ENCODE results near the gene NBEA.
A peak's percentile ranks its signal among the peaks of the same experiment; 100 is the strongest.
"Not testable (repeated sequence)": the region's sequence is repeated elsewhere in the genome, so short reads cannot be mapped to it uniquely, and the experiment has no call there.

The NBEA gene, protein sequence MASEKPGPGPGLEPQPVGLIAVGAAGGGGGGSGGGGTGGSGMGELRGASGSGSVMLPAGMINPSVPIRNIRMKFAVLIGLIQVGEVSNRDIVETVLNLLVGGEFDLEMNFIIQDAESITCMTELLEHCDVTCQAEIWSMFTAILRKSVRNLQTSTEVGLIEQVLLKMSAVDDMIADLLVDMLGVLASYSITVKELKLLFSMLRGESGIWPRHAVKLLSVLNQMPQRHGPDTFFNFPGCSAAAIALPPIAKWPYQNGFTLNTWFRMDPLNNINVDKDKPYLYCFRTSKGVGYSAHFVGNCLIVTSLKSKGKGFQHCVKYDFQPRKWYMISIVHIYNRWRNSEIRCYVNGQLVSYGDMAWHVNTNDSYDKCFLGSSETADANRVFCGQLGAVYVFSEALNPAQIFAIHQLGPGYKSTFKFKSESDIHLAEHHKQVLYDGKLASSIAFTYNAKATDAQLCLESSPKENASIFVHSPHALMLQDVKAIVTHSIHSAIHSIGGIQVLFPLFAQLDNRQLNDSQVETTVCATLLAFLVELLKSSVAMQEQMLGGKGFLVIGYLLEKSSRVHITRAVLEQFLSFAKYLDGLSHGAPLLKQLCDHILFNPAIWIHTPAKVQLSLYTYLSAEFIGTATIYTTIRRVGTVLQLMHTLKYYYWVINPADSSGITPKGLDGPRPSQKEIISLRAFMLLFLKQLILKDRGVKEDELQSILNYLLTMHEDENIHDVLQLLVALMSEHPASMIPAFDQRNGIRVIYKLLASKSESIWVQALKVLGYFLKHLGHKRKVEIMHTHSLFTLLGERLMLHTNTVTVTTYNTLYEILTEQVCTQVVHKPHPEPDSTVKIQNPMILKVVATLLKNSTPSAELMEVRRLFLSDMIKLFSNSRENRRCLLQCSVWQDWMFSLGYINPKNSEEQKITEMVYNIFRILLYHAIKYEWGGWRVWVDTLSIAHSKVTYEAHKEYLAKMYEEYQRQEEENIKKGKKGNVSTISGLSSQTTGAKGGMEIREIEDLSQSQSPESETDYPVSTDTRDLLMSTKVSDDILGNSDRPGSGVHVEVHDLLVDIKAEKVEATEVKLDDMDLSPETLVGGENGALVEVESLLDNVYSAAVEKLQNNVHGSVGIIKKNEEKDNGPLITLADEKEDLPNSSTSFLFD (N-terminal part only)

DNA sequence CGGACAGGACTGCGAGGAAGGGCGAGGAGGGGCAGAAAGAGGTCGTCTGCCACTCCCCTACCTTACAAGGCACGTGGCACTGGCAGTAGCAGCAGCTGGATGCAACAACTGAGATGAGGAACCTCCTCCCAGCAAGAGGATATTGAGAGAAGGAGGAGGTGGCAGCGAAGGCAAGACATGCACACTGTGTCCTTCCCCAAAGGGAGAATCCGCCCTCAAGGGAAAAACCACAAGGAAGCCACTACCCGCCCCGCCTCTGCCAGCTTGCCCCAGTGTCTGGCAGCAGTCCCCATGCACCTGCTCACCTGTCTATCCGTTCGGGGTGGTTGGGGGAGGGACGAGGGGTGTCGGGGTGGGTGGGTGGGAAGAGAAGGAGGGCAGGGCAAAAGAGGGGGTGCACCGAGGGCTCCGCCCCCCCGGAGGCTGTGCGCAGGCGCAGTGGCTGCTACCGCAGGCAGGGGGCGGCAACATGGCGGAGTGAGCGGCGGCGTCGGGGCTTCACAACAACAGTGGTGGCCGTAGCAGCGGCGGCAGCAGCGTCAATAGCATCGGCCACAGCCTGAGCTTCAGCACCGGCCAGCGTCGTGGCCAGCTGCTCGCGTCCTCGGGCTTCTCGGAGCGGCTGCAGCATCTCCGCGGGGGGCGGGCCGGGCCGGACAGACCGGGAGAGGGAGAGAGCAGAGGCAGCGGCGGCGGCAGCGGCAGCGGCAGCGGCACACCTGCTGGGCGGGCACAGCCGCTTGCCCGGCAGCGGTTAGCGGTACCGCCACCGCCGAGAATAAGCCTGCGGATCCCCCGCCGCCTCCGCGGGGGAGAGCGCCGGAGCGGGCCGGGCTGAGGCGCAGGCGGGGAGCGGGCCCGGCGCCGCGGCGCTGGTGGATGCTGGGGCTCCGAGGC is at the start of gene NBEA:
TSS of gene NBEA (plus strand) at position 436 of the 897 bp plus-strand sequence. CDS start 551 bp downstream, outside the sequence.
- peak; percentile 86 for DNase-seq (ENCODE audit: low spot score)

DNA sequence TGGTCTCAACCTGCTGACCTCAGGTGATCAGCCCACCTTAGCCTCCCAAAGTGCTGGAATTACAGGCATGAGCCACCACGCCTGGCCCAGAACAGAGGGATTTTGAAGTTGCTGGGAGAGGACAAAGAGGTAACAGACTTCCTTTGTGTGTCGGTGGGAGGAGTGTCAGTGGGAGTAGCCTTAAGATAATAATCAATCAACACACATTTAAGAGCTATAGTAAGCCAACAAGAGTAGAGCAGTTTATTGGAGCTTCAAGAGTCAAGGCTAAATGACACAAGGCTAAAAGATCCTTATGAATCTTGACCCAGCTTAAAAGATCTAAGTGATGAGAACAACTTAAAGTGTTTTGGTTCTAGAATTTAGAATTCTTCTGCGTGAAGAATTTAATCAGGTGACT is 47.3 kb upstream of the NBEA start:
- no peak for DNase-seq (ENCODE audit: low spot score)

DNA sequence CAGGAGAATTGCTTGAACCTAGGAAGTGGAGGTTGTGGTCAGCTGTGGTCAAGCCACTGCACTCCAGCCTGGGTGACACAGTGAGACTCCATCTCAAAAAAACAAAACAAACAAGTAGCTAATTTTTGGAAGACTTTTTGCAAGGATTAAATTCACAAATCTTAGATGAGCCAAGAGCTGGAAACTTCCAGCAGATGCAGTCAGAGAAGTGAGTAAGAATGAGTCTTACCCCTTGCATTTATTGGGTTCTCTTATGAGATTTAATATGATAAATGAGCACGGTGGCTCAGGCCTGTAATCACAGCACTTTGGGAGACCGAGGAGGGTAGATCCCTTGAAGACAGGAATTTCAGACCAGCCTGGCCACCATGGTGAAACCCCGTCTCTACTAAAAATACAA is 44.9 kb upstream of the NBEA start:
- DNase-seq (ENCODE audit: low spot score): no peak

DNA sequence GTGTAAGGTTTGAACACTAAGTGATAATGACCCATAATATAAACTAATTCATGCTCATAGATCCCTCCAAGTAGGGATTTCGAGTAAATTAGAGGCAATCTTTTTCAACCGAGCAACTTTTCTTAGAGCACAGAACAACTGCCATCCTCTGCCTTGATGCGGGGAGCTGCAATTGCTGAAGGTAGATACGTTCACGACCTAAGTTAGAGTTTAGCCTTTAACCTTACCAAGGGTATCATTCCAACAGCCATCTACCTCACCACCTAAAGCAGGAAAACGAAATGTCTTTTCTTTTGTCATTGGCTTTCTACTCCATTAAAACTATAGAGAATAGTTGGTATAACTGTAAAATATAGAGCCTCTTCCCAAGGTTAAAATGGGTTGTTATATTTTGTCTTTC is 42.2 kb upstream of the NBEA start:
- no peak for DNase-seq (ENCODE audit: low spot score)

DNA sequence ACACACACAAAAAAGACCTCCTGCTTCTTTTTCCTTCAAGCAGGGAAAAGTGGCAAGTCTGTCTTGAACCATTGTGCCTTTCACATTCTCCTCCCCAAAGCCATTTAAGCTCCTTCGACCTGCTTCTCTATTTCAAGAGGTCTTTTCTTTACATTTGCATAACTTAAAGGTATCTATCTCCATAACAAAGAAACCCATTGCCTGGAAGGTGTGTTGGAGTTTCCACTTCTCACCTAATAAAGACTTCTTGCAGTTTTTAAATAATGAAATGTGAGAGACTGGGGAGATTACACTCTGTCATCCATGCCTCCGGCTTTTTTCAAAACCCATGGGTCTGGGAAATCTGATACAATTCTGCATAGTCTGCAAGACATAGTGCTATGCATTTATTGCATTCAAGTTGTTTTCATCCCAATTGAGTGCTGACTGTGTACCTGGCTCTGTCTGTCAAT is 41.8 kb upstream of the NBEA start:
- no peak for DNase-seq (ENCODE audit: low spot score)

DNA sequence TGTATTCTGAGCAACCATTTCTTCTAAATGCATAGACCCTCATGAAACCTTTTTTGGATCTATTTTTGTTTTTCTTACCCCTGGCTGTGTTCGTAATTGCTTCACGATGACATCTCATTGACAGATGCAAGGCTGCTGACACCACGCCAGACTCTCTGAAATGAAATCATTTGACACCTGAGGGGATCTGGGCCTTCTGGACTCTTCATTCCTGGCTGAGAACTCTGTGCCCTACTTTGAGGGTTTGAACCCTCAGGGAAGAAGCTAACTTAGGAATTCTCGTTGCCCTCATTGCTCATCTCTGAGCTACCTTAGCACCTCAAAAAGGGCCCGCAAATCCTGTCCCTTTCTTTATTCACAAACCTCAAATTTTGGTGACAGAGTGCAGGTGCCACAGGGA is 40.5 kb upstream of the NBEA start:
- no peak for DNase-seq (ENCODE audit: low spot score)

DNA sequence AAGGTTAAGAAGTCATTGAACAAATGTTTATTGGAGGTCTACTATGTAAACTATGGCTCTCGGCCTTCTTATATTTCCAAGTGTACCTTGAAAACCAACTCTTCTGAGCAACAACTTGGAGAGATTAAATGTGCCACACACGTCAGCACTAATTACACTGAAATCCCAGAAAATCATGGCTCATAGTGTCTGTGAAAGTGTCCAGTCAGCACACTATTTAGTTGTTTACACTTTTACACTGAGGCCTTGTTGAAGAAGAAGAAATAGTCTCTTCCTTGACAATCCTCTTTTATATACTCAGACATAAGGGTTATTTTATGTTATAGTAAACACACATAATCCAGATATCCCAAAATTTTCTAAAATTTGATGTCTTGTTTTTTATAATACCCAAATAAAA is 30.9 kb upstream of the NBEA start:
- DNase-seq (ENCODE audit: low spot score): no peak

DNA sequence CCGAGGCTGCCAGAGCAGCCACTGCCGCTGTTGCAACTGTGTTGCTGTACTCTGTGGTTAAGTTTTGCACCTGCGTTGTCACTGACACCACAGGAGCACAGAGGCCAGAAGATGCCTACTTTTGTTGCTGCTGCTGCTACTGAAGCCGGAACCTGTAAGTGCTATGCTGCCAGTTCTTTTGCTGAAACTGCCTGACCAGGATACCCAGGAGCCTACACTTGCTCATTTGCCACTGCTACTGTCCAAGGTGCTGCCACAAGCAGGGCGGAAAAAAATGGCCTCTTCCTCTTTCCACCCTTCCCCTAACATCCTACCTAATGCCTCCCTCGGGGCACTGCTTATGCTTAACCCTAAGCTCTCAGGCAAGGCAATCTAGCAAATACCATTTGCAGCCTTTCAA is 29.0 kb upstream of the NBEA start:
- DNase-seq (ENCODE audit: low spot score): no peak

DNA sequence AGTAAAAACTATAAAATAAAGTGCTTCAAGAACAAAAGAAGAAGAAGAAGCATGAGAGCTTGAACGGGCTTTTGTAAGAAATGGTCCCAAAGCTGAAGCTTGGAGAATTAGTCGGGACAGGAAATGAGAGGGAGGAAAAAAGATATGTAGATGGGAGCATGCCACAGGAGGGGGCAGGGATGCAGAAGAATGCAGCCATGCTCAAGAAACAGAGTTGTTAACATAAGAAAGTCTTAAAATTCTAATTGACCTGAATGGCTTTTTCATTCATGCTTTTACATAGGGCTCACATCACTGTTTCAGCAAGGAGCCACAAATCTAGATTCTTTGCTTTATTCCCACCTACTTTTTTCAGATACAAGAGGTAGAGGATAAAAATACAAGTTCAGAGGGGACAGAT is 27.7 kb upstream of the NBEA start:
- no peak for DNase-seq (ENCODE audit: low spot score)

DNA sequence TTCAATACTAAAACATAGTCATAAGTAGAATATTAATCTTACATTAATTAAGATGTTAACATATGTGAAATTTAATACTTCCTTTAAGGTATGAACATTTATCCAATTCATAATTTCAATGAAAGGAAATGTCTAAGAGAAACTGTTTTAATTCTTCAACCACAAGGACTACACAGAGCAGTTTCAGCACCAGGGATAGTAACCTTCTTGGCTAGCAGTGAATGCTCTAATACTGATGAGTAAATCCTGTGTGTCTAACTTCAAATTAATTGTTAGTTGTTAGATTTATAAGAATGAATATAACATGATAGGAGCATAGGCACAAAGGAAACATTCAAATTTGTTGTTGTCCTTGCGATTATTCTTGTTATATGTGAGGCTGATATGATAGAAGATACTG is 15.6 kb upstream of the NBEA start:
- DNase-seq (ENCODE audit: low spot score): no peak

DNA sequence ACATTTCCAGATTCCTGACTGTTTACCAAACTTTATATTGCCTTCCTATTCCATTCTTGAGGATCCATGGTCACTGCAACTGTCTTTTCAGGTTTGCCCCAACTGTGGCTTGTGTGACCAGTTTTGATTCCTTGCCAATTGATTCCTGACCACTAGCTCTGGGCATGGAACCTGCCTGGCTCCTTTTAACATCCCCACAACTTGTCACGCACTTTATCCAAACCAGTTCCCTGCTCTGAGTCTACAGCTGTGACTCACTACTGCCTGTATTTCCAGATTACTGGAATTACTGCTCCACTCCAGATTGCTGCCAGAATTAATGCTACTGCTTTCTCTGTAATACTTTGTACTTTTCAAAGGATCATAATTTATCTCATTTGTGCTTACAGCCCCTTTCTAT is 13.4 kb upstream of the NBEA start:
- not testable (repeated sequence) for DNase-seq (ENCODE audit: low spot score)

DNA sequence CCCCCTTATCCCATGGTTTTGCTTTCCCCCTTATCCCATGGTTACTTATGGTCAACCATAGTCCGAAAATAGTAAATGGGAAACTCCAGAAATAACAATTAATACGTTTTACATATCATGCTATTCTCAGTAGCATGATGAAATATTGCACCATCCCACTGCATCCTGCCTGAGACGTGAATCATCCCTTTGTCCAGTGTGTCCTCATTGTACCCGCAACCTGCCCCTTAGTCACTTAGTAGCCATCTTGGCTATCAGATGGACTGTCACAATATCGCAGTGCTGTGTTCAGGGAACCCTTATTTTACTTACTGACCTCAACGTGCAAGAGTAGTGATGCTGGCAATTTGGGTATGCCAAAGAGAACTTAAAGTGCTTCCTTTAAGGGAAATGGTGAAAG is 10.5 kb upstream of the NBEA start:
- no peak for DNase-seq (ENCODE audit: low spot score)

DNA sequence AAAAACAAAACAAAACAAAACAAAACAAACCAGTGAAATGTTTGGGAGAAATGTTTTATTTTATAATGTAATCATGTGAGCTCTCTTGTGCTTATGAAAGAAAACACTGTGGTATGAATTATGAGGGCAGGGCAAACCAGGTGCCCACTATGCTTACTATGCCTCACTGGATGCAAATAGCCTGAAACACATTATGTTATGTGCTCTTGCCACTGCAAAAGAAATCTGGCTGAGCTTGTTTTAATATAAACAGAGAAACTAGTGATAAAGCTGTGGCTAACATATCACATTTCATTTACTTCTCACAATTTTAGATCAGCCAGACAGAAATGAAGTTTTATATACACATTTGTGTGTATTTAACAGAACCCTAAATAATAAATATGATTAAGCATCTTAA is 8.7 kb upstream of the NBEA start:
- DNase-seq (ENCODE audit: low spot score): no peak

DNA sequence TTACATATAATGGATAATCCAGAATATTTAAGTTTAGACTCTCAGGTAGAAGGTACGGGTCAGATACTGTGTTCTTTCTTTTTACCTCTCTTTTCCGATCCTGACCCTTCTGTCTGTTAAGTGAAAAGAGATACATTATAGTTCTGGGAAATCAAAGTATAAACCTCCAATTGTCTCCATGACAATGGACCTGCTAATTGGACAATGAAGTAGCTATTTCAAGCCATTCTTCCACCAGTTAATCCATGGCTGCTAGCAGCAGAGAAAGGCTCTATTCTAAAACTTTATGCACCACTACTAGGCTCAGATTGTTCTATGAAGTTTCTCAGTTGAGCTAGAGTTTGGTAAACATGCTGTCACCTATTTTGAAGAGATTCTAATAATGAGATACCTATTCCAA is 8.3 kb upstream of the NBEA start:
- no peak for DNase-seq (ENCODE audit: low spot score)

DNA sequence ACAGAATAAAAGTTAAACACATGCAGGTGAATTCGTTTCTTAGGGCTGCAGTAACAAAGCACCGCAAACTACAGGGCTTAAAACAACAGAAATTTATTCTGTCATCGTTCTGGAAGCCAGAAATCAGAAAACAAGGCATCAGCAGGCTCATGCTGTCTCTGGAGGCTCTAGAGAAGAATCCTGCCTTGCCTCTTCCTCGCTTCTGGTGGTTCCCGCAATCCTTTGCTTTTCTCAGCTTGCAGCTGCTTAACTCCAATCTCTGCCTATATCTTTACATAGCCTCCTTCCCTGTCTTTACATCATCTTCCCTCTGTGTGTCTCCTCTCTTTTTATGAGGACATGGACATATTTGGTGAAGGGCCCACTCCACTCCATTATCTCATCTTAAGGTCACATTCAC is 6.2 kb upstream of the NBEA start:
- DNase-seq (ENCODE audit: low spot score): no peak

DNA sequence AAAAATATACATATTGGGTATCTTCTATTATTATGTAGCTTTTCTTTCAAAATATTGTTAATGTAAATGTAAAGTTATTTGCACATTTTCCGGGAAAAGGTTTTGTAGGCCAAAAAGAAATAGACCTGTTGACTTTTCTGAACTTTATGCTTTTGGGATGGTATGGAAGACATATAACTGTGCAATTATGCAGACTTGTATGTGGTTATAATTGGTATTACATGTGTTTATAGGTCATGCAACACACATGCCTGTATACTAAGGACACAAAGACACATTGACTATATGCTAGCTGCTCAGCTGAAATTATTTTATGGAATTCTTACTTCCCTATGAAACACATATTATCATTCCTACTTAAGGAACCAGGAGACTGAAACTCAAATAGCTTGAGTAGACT is 2.3 kb upstream of the NBEA start:
- no peak for DNase-seq (ENCODE audit: low spot score)

DNA sequence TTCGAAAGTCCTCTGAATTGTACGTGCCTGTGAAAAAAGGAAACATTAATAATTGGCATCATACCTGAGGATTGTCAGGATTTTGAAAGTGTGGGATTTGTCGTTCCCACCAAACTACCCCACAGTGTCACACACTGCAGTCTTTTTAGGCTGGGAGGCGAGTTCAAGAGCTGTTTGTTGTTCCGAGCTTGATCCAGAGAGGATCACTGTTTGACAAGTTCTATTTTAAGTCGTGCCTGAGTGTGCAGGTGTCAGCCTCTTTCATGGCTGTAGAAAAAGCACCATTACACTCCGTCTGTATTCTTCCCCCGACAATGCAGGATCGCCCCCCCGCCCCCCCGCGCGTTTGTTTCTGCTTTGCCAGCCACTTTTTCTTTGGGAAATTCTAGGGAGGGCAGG is 635 bp upstream of the NBEA start:
- peak; percentile 21 for DNase-seq (ENCODE audit: low spot score)

DNA sequence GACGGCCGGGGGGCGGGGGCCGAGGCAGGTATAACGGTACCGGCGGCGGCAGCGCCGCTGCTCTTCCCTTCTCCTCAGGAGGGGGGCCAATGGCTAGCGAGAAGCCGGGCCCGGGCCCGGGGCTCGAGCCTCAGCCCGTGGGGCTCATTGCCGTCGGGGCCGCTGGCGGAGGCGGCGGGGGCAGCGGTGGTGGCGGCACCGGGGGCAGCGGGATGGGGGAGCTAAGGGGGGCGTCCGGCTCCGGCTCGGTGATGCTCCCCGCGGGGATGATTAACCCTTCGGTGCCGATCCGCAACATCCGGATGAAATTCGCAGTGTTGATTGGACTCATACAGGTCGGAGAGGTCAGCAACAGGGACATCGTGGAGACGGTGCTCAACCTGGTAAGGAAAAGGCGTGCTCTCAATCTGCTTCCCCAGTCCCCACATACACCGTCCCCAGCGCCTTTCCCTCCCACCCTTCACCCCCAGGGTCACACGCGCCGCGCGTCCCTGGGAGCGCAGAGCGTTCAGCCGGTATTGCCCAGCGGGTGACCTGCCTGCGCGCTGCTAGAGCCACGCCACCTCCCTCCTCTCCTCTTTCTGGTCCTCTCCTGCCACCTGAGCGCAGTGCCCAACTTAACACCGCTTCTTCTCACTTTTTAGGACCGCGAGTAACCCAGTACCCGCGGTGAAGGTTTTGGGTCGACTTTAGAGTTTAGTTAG is 814 bp downstream of the NBEA start:
- DNase-seq (ENCODE audit: low spot score): peak; percentile 38

DNA sequence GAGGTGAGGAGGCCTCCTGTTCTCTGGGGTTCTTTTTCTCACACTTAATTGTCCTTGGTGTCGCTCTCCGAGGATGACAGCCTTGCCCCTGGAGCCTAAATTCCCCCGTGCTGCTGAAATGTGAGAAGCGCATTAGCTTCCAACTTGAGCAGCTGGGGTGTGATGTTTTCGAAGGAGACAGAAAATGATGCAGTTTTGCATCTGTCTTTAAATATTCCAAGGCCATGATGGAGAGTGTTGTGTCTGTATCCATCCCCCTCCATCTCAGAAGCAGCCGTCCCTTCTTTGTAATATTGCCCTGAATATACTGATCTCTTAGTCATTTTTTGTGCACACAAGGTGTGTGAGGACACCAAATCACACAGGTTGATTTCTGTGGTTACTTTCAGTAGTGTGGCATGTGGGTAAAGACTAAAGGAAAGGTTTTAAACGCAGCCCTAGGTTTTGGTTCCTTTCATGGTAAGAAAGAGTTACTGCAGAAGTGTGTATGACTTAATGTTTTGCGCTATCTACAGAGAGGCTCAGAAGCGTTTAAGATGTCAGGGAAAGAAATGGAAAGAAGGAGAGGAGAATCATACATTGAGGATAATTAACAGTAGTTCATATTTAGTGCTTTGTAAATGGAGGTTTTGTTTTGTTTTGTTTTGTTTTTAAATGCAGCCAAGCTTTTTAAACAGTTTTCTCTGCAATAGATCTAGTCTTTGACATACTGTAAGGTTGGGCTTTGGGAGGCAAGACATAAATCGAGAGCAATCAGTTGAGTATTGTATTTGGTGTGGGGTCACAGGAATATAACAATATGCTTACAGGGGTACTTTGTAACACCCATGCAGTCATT is 1.6 kb downstream of the NBEA start:
- DNase-seq (ENCODE audit: low spot score): peak; percentile 12

DNA sequence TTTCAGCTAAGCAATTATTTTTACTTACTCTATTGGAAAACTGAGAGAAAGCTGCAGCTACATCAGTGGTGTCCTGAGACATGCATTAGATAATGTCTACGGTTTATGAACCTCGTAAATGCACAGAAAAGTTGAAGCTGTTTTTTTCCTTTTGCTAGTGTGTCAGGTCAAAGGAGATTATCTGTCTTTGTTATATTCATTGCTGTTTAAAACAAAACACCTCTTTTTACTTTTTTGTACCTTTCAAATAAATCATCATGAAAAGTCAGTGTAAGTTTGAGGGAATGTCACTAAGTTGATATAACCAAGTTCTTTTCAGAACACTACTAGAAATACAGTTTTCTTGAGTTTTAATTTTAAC is 2.2 kb downstream of the NBEA start:
- DNase-seq (ENCODE audit: low spot score): no peak

All from Ammon's horn (tissue), 1 donor.